ENCODE data around the gene NRTN. TPM values are rescaled to one million over a fixed set of nuclear protein-coding genes. Genes with fewer than 3 reads are reported as not detected.

Gene NRTN
- total and polyA plus RNA-seq, 2 experiments from 2014 or later: 4.0 to 5.5 TPM

DNA sequence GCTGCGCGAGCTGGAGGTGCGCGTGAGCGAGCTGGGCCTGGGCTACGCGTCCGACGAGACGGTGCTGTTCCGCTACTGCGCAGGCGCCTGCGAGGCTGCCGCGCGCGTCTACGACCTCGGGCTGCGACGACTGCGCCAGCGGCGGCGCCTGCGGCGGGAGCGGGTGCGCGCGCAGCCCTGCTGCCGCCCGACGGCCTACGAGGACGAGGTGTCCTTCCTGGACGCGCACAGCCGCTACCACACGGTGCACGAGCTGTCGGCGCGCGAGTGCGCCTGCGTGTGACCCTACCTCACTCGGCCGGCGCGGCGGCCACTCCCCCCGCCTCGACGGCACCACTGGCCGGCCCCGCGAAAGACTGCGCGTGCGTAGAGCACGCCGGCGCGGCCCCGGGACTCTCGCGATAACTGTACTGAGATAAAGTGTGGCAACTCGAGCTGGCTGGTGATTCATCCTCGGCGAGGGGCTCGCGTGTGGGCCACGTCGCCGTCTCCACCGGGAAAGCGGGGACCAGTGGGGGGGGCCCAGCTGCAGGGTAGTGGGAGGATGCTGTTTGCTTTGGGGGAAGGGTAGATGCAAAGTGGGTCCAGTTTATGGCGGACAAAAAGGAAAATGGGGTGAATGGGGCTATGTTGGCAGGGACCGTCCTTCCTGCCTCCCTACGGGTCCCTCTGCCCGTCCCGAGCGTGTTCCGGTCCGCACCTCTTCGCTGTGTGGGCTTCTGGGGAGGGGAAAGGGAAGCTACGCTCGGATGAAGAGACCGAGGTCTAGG is 23.2 kb downstream of the NRTN start (continued):
- TF ChIP-seq, protein P1, sequence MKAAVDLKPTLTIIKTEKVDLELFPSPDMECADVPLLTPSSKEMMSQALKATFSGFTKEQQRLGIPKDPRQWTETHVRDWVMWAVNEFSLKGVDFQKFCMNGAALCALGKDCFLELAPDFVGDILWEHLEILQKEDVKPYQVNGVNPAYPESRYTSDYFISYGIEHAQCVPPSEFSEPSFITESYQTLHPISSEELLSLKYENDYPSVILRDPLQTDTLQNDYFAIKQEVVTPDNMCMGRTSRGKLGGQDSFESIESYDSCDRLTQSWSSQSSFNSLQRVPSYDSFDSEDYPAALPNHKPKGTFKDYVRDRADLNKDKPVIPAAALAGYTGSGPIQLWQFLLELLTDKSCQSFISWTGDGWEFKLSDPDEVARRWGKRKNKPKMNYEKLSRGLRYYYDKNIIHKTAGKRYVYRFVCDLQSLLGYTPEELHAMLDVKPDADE (IDR thresholded peaks at IDR 0.05): 0 out of 2 replicates have a peak, but pooled peaks have one; percentile 16
- TF ChIP-seq POLR2AphosphoS5 (IDR thresholded peaks at IDR 0.05; ENCODE audit: low read depth): peak; percentile 97
- no peak for TF ChIP-seq NANOG (IDR thresholded peaks at IDR 0.05; ENCODE audit: borderline replicate concordance)

DNA sequence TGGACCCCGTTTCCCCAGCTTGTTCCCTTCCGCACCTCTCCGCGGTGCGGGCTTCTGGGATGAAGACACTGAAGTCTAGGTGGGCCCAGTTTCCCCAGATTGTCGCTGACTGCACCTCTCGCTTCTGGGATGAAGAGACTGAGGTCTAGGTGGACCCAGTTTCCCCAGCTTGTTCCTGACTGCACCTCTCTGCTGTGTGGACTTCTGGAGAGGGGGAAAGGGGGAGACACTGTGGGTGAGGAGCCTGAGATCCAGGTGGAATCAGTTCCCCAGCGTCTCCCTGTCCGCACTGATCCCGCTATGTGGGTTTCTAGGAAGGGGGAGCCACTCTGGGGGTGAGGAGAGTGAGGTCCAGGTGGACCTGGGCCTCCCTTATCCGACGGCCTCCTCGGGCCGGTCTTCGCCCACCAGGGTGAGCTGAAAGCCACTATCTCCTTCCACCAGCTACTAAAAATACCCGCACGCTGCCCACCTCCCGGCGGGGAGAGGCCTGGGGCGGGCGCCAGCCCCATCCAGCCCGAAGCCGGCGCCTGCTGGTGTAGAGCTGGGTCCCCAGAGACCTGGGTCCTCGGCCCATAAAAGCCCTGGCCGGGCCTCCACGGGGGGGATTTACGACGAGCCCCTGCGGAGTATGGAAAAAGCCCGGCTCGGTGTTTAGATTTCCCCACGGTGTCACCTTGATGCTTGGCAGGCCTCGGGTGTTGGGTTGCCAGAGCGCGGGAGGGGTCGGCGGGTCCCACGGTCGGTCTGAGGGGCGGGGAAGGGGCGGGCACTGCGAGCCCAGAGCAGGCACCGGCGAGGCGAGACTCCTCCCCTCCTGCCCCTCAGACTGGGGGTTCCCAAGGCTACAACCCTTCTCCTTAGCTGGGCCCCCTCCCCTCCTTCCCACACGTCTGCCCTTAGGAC is 24.0 kb downstream of the NRTN start:
- TF ChIP-seq, protein P2, sequence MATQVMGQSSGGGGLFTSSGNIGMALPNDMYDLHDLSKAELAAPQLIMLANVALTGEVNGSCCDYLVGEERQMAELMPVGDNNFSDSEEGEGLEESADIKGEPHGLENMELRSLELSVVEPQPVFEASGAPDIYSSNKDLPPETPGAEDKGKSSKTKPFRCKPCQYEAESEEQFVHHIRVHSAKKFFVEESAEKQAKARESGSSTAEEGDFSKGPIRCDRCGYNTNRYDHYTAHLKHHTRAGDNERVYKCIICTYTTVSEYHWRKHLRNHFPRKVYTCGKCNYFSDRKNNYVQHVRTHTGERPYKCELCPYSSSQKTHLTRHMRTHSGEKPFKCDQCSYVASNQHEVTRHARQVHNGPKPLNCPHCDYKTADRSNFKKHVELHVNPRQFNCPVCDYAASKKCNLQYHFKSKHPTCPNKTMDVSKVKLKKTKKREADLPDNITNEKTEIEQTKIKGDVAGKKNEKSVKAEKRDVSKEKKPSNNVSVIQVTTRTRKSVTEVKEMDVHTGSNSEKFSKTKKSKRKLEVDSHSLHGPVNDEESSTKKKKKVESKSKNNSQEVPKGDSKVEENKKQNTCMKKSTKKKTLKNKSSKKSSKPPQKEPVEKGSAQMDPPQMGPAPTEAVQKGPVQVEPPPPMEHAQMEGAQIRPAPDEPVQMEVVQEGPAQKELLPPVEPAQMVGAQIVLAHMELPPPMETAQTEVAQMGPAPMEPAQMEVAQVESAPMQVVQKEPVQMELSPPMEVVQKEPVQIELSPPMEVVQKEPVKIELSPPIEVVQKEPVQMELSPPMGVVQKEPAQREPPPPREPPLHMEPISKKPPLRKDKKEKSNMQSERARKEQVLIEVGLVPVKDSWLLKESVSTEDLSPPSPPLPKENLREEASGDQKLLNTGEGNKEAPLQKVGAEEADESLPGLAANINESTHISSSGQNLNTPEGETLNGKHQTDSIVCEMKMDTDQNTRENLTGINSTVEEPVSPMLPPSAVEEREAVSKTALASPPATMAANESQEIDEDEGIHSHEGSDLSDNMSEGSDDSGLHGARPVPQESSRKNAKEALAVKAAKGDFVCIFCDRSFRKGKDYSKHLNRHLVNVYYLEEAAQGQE (IDR thresholded peaks at IDR 0.05; ENCODE audit: unreplicated experiment): no peak
- TF ChIP-seq EZH2phosphoT487 (IDR thresholded peaks at IDR 0.05; ENCODE audit: unreplicated experiment) (no peak), JUNB (IDR thresholded peaks at IDR 0.05; ENCODE audit: unreplicated experiment) (no peak), ZNF114 (CRISPR knock-in tag; IDR thresholded peaks at IDR 0.05) (no peak)
- TF ChIP-seq, protein P3, sequence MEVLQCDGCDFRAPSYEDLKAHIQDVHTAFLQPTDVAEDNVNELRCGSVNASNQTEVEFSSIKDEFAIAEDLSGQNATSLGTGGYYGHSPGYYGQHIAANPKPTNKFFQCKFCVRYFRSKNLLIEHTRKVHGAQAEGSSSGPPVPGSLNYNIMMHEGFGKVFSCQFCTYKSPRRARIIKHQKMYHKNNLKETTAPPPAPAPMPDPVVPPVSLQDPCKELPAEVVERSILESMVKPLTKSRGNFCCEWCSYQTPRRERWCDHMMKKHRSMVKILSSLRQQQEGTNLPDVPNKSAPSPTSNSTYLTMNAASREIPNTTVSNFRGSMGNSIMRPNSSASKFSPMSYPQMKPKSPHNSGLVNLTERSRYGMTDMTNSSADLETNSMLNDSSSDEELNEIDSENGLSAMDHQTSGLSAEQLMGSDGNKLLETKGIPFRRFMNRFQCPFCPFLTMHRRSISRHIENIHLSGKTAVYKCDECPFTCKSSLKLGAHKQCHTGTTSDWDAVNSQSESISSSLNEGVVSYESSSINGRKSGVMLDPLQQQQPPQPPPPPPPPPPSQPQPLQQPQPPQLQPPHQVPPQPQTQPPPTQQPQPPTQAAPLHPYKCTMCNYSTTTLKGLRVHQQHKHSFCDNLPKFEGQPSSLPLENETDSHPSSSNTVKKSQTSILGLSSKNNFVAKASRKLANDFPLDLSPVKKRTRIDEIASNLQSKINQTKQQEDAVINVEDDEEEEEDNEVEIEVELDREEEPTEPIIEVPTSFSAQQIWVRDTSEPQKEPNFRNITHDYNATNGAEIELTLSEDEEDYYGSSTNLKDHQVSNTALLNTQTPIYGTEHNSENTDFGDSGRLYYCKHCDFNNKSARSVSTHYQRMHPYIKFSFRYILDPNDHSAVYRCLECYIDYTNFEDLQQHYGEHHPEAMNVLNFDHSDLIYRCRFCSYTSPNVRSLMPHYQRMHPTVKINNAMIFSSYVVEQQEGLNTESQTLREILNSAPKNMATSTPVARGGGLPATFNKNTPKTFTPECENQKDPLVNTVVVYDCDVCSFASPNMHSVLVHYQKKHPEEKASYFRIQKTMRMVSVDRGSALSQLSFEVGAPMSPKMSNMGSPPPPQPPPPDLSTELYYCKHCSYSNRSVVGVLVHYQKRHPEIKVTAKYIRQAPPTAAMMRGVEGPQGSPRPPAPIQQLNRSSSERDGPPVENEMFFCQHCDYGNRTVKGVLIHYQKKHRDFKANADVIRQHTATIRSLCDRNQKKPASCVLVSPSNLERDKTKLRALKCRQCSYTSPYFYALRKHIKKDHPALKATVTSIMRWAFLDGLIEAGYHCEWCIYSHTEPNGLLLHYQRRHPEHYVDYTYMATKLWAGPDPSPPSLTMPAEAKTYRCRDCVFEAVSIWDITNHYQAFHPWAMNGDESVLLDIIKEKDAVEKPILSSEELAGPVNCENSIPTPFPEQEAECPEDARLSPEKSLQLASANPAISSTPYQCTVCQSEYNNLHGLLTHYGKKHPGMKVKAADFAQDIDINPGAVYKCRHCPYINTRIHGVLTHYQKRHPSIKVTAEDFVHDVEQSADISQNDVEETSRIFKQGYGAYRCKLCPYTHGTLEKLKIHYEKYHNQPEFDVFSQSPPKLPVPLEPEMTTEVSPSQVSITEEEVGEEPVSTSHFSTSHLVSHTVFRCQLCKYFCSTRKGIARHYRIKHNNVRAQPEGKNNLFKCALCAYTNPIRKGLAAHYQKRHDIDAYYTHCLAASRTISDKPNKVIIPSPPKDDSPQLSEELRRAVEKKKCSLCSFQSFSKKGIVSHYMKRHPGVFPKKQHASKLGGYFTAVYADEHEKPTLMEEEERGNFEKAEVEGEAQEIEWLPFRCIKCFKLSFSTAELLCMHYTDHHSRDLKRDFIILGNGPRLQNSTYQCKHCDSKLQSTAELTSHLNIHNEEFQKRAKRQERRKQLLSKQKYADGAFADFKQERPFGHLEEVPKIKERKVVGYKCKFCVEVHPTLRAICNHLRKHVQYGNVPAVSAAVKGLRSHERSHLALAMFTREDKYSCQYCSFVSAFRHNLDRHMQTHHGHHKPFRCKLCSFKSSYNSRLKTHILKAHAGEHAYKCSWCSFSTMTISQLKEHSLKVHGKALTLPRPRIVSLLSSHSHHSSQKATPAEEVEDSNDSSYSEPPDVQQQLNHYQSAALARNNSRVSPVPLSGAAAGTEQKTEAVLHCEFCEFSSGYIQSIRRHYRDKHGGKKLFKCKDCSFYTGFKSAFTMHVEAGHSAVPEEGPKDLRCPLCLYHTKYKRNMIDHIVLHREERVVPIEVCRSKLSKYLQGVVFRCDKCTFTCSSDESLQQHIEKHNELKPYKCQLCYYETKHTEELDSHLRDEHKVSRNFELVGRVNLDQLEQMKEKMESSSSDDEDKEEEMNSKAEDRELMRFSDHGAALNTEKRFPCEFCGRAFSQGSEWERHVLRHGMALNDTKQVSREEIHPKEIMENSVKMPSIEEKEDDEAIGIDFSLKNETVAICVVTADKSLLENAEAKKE (CRISPR knock-in tag; IDR thresholded peaks at IDR 0.05): no peak
- TF ChIP-seq, protein P4, sequence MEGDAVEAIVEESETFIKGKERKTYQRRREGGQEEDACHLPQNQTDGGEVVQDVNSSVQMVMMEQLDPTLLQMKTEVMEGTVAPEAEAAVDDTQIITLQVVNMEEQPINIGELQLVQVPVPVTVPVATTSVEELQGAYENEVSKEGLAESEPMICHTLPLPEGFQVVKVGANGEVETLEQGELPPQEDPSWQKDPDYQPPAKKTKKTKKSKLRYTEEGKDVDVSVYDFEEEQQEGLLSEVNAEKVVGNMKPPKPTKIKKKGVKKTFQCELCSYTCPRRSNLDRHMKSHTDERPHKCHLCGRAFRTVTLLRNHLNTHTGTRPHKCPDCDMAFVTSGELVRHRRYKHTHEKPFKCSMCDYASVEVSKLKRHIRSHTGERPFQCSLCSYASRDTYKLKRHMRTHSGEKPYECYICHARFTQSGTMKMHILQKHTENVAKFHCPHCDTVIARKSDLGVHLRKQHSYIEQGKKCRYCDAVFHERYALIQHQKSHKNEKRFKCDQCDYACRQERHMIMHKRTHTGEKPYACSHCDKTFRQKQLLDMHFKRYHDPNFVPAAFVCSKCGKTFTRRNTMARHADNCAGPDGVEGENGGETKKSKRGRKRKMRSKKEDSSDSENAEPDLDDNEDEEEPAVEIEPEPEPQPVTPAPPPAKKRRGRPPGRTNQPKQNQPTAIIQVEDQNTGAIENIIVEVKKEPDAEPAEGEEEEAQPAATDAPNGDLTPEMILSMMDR (conservative IDR thresholded peaks at IDR 0.05; ENCODE audit: low read depth in 2 of 2): no peak
- Histone ChIP-seq H3F3A (replicated peaks; ENCODE audit: low read depth) (no peaks in the 10 kb centered on the region), H3K4me1 (ENCODE audit: insufficient read depth) (peaks cover 4% of the 10 kb centered on the region; the same call in 1 of the 2 replicates), H3K27ac (ENCODE audit: low read depth) (peak overlapping the region; percentile 94), H3K79me2 (replicated peaks; ENCODE audit: insufficient read depth) (no peaks in the 10 kb centered on the region), H3K4me2 (peak overlapping the region; percentile 97), H2AFZ (peak overlapping the region; percentile 90), H3K36me3 (ENCODE audit: insufficient read depth) (no peaks in the 10 kb centered on the region), H3K9me2 (ENCODE audit: insufficient read depth) (no peaks in the 10 kb centered on the region), H4K20me1 (replicated peaks; ENCODE audit: insufficient read depth) (no peaks in the 10 kb centered on the region), H3K27me3 (ENCODE audit: insufficient read depth) (no peaks in the 10 kb centered on the region), H3K4me3 (peak overlapping the region; percentile 86)
- peak; percentile 74 for DNase-seq (ENCODE audit: low spot score)
- H3K36me3 Mint-ChIP-seq (ENCODE audit: low read depth): no peaks in the 10 kb centered on the region
- H3K4me1 Mint-ChIP-seq: peaks cover 7% of the 10 kb centered on the region
- H3K9me3 Mint-ChIP-seq: 0 out of 3 replicates have a peak, but pooled peaks cover 2% of the 10 kb centered on the region
- peak; percentile 55 for ATAC-seq
- peak overlapping the region; percentile 95 for H3K4me3 Mint-ChIP-seq
- peak overlapping the region; percentile 98 for H3K27ac Mint-ChIP-seq
- peaks cover 22% of the 10 kb centered on the region for H3K27me3 Mint-ChIP-seq (ENCODE audit: insufficient read depth, low read depth, poor library complexity)
